ENCODE data around the gene FAM83B.

FAM83B gene

DNA sequence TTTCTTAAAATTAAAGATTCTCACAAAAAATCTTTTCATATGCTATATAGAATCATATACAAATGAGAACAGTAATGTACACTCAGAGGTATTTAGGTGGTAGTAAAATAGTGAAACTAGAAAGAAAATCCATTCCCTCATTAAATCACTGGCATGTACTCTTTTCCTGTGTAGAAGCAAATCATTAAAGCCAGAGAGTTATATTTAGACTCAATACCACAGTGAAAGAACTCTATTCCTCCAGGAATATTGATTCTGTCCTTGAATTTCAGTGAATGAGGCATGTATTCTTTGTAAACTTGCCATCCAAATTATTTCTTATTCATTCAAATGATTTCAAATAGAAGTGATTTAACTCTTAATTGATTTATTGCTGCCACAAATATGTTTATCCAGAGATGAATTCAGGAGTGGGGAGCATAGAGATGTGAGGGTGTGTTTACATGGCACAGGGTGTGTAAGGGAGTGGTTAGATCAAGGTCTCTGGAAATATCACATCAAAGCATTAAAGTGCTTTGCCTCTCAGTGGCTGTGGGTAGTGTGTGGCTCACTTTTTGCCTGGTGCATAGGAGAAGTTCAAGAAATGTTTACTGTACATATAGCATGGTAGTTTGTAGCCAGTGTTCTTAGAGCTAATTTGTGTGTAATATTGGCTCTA, 141.2 kb downstream of the FAM83B start:
- no peak for DNase-seq

DNA sequence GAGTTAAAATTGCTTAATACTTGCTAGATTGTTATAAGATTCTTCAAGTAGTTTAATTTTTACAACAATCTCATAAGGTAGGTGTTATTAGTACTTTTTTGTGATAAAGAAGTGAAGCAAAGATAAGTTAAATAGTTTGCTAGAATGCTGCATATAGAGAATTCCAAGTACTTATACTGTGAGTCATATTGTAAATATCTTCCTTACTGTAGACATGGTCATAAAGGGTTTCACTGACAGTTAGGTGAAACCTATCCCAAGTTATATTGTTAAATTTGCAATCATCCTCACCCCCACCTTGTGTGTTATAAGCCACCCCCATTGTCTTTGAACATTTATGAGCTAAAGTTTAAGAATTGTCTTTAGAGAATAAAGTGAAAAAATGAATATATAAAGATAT, 142.0 kb downstream of the FAM83B start:
- no peak for DNase-seq

DNA sequence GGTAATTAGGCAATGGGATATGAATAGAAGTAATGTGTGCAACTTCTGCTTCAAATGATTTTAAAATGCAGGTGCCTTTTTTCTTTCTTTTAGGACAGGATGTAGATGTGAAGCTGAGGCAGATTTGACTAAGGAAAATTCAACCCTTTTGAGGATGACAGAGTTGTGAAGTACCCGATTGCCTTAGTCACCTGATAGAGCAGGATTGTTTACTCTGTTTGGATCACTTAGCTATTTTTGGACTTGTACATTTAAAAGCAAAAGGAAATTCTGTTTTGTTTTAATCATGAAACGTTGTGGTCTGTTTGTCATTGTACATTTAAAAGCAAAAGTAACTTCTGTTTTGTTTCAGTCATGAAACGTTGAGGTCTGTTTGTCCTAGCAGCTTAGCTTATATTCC, 143.4 kb downstream of the FAM83B start:
- no peak for DNase-seq

Measured in NCI-H1436 treated with DMSO at 0.1 percent for 48 hours (cell line).